RWPE2 (cell line): ENCODE measurements around the gene XBP1.
"Not testable (repeated sequence)": the region's sequence is repeated elsewhere in the genome, so short reads cannot be mapped to it uniquely, and the experiment has no call there.

ENCODE experiments used
- ATAC-seq: fragments of 200-7000 bp; cut with Tn5 transposase; 3 replicates; pipeline ENCODE4 v1.9.1; 2021; ENCODE audit warnings: low read depth
- DNase-seq: peaks from one replicate; pipeline ENCODE4 v3.0.0-alpha.2; 2020; ENCODE audit warnings: low spot score
- H3K27ac ChIP-seq: fragments of 450-650 bp; 2 replicates; pipeline ENCODE4 v1.5.1; 2017; ENCODE audit warnings: mild to moderate bottlenecking; ENCODE audit not compliant: poor library complexity, severe bottlenecking
- H3K27me3 ChIP-seq: fragments of 250-450 bp; sonication (Bioruptor Pico); 2 replicates; pipeline ENCODE4 v1.5.1; 2021; ENCODE audit warnings: mild to moderate bottlenecking, moderate library complexity; ENCODE audit not compliant: insufficient read depth, poor library complexity, severe bottlenecking
- H3K36me3 ChIP-seq: fragments of 250-450 bp; sonication (Bioruptor Pico); 2 replicates; pipeline ENCODE4 v1.5.1; 2020; ENCODE audit warnings: low read depth, mild to moderate bottlenecking, moderate library complexity
- H3K4me1 ChIP-seq: fragments of 250-450 bp; sonication (Bioruptor Pico); 2 replicates; pipeline ENCODE4 v1.5.1; 2021; ENCODE audit warnings: mild to moderate bottlenecking, moderate library complexity; ENCODE audit not compliant: insufficient read depth, poor library complexity, severe bottlenecking
- H3K4me3 ChIP-seq: fragments of 250-450 bp; sonication (Bioruptor Pico); 2 replicates; pipeline ENCODE4 v1.5.1; 2021; ENCODE audit warnings: mild to moderate bottlenecking, moderate library complexity; ENCODE audit not compliant: severe bottlenecking
- H3K9me3 ChIP-seq: fragments of 250-450 bp; sonication (Bioruptor Pico); 2 replicates; pipeline ENCODE4 v1.5.1; 2021; ENCODE audit warnings: mild to moderate bottlenecking, moderate library complexity; ENCODE audit not compliant: severe bottlenecking
- CTCF ChIP-seq: fragments of 450-650 bp; IDR thresholded peaks from one replicate; pipeline ENCODE4 v1.5.1; 2017; ENCODE audit warnings: mild to moderate bottlenecking, moderate library complexity; ENCODE audit not compliant: poor library complexity, severe bottlenecking

XBP1 gene

GRCh38 chr22:28813772-28814518, 13.6 kb upstream of the XBP1 start:
- DNase-seq (no peak), ATAC-seq (no peak)
- Histone ChIP-seq H3K4me3 (no peak overlapping the region), H3K9me3 (no peaks in the 10 kb centered on the region), H3K27me3 (no peaks in the 10 kb centered on the region), H3K4me1 (no peaks in the 10 kb centered on the region), H3K27ac (no peak overlapping the region), H3K36me3 (no peaks in the 10 kb centered on the region)
- TF ChIP-seq CTCF, result no peak

GRCh38 chr22:28812516-28812915, 12.1 kb upstream of the XBP1 start:
- H3K4me3 ChIP-seq, result no peak overlapping the region
- H3K4me1 ChIP-seq, result no peaks in the 10 kb centered on the region
- H3K36me3 ChIP-seq, result peaks cover 10% of the 10 kb centered on the region; the same call in 1 of the 2 replicates
- no peak for ATAC-seq
- no peak overlapping the region for H3K27ac ChIP-seq
- TF ChIP-seq CTCF, result no peak
- H3K9me3 ChIP-seq, result no peaks in the 10 kb centered on the region
- no peaks in the 10 kb centered on the region for H3K27me3 ChIP-seq
- no peak for DNase-seq

GRCh38 chr22:28810821-28811491, 10.6 kb upstream of the XBP1 start:
- no peak overlapping the region for H3K27ac ChIP-seq

DNA sequence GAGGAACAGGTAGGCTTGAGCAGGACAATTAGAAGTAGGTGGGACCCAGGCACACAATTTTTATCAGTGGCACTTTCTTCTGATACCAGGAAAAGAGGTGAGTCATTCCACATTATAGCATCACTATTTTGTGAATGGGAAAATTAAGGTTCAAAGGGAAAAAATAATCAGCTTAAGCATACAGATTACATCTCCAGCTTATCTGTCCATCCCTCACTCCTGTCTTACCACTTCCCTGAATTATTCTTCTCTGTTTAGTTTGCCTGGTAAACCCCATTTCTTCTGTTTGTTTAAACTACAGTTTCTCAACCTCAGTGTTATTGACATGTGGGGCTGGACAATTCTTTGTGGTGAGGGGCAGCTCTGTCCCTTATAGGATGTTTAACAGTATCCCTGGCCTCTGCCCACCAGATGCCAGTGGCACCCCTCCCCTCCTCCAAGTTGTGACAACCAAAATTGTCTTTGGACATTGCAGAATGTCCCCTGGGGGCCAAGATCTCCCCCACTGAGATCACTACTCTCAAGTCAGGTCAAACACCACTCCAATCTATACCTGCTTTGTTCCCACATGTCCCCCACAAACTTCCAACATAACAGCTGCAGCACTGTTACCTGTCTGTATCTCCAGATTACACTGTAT, 8.5 kb upstream of the XBP1 start:
- Histone ChIP-seq H3K27me3 (no peaks in the 10 kb centered on the region), H3K4me1 (no peaks in the 10 kb centered on the region), H3K4me3 (no peak overlapping the region), H3K9me3 (no peaks in the 10 kb centered on the region), H3K27ac (no peak overlapping the region), H3K36me3 (peaks cover 10% of the 10 kb centered on the region)
- DNase-seq, result no peak
- ATAC-seq, result no peak
- TF ChIP-seq CTCF, result no peak

More at GRCh38 chr22:28810821-28811491, 10.6 kb upstream of the XBP1 start:
- ATAC-seq (no peak), DNase-seq (no peak)
- Histone ChIP-seq H3K4me1 (no peaks in the 10 kb centered on the region), H3K27me3 (no peaks in the 10 kb centered on the region), H3K4me3 (no peak overlapping the region), H3K9me3 (no peaks in the 10 kb centered on the region), H3K36me3 (peaks cover 10% of the 10 kb centered on the region)
- TF ChIP-seq CTCF, result no peak

DNA sequence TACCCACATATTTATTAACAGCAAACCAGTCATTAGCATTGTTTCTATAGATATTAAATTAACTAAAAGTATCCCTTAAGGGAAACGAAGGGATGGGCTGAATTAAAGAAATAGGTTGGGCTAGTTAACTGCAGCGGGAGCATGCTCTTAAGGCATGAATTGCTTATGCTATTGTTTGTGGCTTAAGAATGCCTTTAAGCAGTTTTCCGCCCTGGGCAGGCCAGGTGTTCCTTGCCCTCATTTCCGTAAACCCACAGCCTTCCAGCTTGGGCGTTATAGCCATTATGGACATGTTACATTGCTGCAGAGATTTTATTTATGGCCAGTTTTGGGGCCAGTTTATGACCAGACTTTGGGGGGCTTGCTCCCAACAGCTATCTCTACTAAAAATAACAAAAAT, 5.1 kb upstream of the XBP1 start:
- not testable (repeated sequence) for H3K9me3 ChIP-seq, DNase-seq, ATAC-seq, H3K27ac ChIP-seq, H3K27me3 ChIP-seq, H3K4me1 ChIP-seq, H3K4me3 ChIP-seq
- peaks cover 10% of the 10 kb centered on the region for H3K36me3 ChIP-seq
